HG03045 (cell line): ENCODE results near the gene SLC2A4.
"Not testable (repeated sequence)": the region's sequence is repeated elsewhere in the genome, so short reads cannot be mapped to it uniquely, and the experiment has no call there.

Source experiments
- ATAC-seq: cut with Tn5 transposase; IDR thresholded peaks from one replicate; pipeline ENCODE4 v1.9.1; 2021; ENCODE audit warnings: mild to moderate bottlenecking, moderate library complexity; ENCODE audit not compliant: unreplicated experiment

The SLC2A4 gene

DNA sequence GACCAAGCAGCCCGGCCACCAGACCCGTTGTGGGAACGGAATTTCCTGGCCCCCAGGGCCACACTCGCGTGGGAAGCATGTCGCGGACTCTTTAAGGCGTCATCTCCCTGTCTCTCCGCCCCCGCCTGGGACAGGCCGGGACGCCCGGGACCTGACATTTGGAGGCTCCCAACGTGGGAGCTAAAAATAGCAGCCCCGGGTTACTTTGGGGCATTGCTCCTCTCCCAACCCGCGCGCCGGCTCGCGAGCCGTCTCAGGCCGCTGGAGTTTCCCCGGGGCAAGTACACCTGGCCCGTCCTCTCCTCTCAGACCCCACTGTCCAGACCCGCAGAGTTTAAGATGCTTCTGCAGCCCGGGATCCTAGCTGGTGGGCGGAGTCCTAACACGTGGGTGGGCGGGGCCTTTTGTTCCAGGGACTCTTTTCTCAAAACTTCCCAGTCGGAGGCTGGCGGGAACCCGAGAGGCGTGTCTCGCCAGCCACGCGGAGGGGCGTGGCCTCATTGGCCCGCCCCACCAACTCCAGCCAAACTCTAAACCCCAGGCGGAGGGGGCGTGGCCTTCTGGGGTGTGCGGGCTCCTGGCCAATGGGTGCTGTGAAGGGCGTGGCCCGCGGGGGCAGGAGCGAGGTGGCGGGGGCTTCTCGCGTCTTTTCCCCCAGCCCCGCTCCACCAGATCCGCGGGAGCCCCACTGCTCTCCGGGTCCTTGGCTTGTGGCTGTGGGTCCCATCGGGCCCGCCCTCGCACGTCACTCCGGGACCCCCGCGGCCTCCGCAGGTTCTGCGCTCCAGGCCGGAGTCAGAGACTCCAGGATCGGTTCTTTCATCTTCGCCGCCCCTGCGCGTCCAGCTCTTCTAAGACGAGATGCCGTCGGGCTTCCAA lies at the start of gene SLC2A4:
Gene SLC2A4 (plus strand): TSS at position 645 of the 879 bp plus-strand sequence. CDS start 217 bp downstream, at position 862.
- peak; percentile 44 for ATAC-seq

DNA sequence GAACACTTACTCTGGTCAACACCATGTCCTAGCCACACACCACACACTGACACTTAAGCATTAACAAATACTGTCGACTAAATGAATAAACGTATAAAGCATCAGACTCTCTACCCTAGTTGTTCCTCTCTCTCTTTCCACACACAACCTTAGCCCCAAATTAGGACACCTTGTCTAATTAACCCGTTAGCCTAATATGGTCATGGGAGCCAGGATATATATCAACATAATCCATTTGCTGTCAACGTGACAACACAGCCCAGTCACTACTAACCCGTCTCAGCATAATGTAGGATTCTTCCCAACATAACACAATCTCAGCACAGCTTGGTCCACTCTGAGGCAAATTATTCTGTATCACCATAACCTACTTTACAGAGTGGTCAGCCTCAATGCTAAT lies 49.4 kb upstream of the SLC2A4 start:
- no peak for ATAC-seq

GRCh38 chr17:7233701-7234082 lies 47.8 kb upstream of the SLC2A4 start:
- ATAC-seq = no peak

- peak; percentile 49 for ATAC-seq
Observed at GRCh38 chr17:7234083-7234951, 47.2 kb upstream of the SLC2A4 start, which contains the start of gene DVL2. TSS of gene DVL2 (minus strand) at chr17:7234517. CDS start at chr17:7234262, 255 bp downstream.

- no peak for ATAC-seq
Observed at GRCh38 chr17:7235693-7236665, 45.5 kb upstream of the SLC2A4 start.

DNA sequence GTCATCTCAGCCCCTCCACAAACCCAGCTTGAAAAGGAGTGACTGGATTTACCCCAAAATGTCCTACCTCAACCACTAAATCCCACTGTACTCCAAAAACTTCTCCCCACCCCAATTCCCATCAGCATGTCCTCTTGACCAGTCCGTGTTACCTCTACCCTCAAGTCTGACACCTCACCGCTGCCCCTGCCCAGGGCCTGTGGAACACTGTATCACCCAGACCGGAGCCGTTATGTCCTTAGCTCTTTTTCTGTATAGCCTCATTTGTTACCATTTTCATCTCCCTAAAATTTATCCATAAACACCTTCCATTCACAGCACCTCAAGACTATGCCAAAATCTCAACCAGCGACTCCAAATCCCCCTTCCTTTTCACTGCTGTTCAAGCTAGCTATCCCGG lies 44.7 kb upstream of the SLC2A4 start:
- no peak for ATAC-seq

DNA sequence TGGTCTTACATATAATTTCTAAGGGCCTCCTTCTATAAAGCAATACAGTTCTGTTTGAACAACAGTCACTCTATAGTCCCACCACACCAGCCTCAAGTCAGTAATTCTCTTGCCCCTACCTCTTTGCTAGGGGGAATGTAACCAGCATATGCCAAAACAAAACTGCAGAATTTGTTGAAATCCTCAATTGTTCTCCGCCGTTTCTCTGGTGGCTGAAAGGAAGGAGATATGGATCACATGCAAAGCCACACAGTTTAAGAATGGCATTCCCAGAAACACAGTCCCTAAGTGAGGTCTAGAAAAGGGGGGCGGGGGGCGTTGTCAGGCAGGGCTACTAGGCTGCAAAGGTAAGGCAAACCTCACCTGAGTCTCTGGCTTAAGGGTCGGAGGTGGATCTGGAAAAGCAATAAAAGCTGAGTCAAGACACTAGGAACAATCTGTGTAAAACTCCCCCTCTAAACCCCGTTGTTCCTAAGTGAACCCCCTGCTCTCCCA lies 44.2 kb upstream of the SLC2A4 start:
- no peak for ATAC-seq

GRCh38 chr17:7237761-7238419 lies 43.6 kb upstream of the SLC2A4 start:
- no peak for ATAC-seq

DNA sequence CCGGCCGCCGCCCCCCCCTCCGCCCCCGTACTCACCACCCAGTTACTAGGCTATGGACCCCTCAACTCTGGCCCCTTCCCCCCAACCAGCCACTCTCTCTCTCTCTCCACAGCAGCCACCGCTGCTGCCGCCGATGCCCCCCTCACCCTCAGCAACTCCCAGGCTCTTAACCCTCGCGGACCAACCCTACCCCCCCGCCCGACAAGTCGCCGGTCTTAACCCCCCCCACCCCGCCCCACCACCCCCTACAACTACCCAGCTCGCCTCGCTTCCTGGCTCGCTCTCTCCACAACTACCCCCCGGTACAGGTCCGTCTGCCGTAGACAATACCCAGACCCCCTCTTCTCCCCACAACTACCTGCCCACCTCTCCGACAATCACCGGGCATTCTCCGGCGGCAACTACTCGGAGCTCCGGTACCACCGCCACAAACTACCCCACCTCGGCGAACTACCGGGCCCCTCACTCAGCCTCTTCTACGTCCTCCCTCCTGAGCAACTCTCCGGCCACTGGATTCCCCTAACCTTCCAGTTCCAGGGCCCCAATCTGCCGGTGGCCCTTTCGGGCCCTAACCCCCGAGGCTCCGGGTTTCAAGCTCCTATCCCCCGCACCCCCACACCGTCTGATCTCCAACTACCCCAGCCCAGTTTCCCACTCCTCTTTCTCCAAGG lies 43.0 kb upstream of the SLC2A4 start:
- ATAC-seq = no peak

GRCh38 chr17:7239091-7240027 lies 42.2 kb upstream of the SLC2A4 start, which contains the start of gene PHF23:
TSS of gene PHF23 (minus strand) at chr17:7239457. CDS start at chr17:7239279, 178 bp downstream.
- peak; percentile 48 for ATAC-seq

GRCh38 chr17:7240375-7240774 lies 41.1 kb upstream of the SLC2A4 start:
- ATAC-seq = no peak

GRCh38 chr17:7241090-7241733 lies 40.3 kb upstream of the SLC2A4 start:
- ATAC-seq = no peak

DNA sequence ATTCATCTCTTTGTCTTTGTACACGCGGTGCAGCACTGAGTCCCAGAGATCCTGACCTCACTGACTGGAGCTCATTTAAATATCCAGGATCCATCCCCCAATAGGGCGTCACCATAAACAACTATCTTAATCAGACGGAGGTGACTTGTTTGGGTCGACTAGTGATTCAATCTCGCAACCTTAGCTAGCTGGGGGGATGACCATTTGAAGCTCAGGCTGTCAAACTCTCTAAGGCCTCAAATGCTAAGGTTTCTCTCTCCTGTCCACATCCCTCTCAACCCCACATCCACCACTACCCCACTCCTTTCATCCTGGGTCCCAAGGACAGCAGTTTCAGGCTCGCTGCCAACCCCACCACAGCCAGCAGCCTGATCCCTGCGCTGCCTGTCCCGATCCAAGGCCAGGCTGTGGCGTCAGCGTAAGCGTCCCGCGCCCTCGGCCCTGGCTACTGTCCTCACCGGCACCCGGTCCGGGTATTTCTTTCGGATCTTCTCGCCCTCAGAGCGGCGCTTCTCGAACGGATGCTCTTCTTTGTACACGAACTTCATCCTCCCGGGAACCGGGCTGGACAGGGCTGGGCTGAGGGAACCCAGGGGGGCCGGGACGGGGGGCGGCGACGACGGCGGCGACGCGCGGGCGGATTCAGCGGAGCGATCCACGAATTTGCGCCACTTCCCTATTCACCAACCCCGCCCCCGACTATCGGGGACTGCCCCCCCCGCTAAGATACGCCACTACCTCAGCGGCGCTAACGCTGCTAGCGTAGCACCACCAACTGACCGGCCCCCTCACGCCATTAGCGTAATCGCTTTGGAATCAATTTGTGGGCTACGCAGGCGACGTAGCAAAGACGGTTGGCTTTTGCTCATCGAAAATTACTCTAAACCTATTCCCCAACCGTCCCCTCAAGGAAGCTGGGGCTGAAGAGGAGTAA lies 39.5 kb upstream of the SLC2A4 start, which contains the start of gene GABARAP:
Gene GABARAP (minus strand): TSS at position 667 of the 934 bp plus-strand sequence. CDS start 119 bp downstream, at position 548.
- peak; percentile 34 for ATAC-seq

DNA sequence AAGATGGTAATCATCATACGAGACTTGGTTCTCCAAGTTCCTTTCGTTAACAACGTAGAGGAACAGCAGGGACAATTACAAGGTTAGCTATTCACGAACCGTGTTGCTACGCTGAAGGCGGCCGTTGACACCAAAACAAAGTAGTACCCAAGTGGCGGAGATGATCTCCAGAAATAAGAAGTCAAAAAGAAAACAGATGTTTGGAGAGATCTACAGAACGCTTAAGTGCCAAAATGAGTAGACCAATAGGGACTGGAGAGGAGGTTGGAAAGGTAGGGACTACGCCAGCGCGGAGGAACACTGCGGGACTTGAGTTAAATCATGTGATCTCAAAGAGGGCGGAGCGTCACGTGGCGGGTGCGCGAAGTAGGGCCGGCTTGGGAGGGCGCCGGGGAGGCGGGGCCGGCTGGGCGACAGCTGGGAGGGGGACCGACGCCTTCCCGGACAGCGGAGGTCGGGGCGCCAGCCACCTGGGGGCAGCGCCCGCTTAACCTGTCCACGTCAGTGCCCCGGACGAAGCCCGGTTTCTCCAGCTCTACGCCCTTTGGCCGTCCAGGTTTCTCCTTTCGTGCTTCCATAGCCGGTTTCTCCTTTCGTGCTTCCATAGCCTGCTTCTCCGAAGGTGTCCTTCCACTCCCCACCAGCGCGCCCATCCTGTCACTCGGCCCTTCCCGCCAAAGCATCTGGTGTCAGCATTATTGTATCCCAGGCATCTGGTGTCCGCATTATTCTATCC lies 38.6 kb upstream of the SLC2A4 start:
- peak; percentile 47 for ATAC-seq

GRCh38 chr17:7243453-7243729 lies 38.1 kb upstream of the SLC2A4 start:
- ATAC-seq = no peak

DNA sequence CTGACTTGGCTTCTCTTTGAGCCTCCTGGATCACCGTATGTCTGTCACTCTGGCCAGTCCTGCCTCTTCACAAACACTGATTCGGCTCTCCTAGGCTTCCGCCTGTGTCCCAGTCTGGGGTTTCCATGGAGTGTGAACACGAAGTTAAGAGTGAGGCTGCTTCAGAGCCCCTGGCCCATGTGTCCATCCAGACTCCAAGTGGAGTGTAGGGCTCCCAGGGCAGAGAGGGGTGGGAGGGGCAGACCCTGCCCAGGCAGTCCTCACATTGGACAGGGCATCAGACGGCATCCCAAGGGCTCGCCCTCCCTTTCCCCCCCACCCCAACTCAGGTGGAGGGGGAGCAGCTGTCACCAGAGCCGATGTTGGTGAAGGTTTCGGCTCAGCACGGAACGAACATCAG lies 37.7 kb upstream of the SLC2A4 start:
- not testable (repeated sequence) for ATAC-seq
